Panc1 (cell line): ENCODE results near the gene UNC5CL. TPM values are rescaled to one million over a fixed set of nuclear protein-coding genes. Genes with fewer than 3 reads are reported as not detected.

Experiments used
- ATAC-seq: fragments of 200-7000 bp; cut with Tn5 transposase; 2 replicates; pipeline ENCODE4 v1.9.1; 2020; ENCODE audit warnings: mild to moderate bottlenecking, moderate library complexity
- BruUV-seq: library from RNA; stranded (reverse); fragments of 400-500 nt; replicated peaks from 2 replicates; lab custom pipeline; 2021; lab: Mats Ljungman, UMichigan
- CTCF ChIA-PET: fragments of 300-600 bp; sonication (Branson Sonifier 250); formaldehyde crosslinking; loops from one replicate; lab custom pipeline; 2022; ENCODE audit warnings: antibody characterized with exemption; lab: Charles Lee
- POLR2A ChIA-PET: fragments of 300-600 bp; sonication (Branson Sonifier 250); formaldehyde crosslinking; loops from one replicate; lab custom pipeline; 2022; ENCODE audit warnings: antibody characterized with exemption; lab: Charles Lee
- DNase-seq: peaks from one replicate; pipeline ENCODE4 v3.0.0-alpha.2; 2010; ENCODE audit warnings: low read depth, low spot score
- H3K27ac ChIP-seq: 2 replicates; pipeline ENCODE4 v1.5.1; 2011; ENCODE audit warnings: mild to moderate bottlenecking, low read length, inconsistent platforms
- H3K27me3 ChIP-seq: fragments of 200-500 bp; sonication (Bioruptor generic); 2 replicates; pipeline ENCODE4 v1.6.0; 2014; ENCODE audit warnings: low read length, inconsistent platforms; ENCODE audit not compliant: control insufficient read depth, insufficient read depth
- H3K36me3 ChIP-seq: fragments of 200-500 bp; sonication (Bioruptor generic); 2 replicates; pipeline ENCODE4 v1.5.1; 2014; ENCODE audit warnings: inconsistent platforms, mild to moderate bottlenecking, low read length, moderate library complexity; ENCODE audit not compliant: control insufficient read depth, insufficient read depth
- H3K4me1 ChIP-seq: 2 replicates; pipeline ENCODE4 v1.5.1; 2011; ENCODE audit warnings: inconsistent platforms, mild to moderate bottlenecking, low read length, moderate library complexity; ENCODE audit not compliant: control insufficient read depth, insufficient read depth
- H3K4me3 ChIP-seq, 2 experiments: 2 replicates each; pipeline ENCODE4 v1.5.1; 2011 to 2012; ENCODE audit warnings: low read depth in 2 of 2, low read length in 2 of 2, mild to moderate bottlenecking in 2 of 2, inconsistent platforms in 1 of 2, moderate library complexity in 1 of 2
- H3K9me3 ChIP-seq: fragments of 200-500 bp; sonication (Bioruptor generic); 2 replicates; pipeline ENCODE4 v1.5.1; 2014; ENCODE audit warnings: low read depth, mild to moderate bottlenecking, inconsistent platforms, low read length, moderate library complexity; ENCODE audit not compliant: control insufficient read depth, insufficient read depth
- CTCF ChIP-seq: fragments of 450-650 bp; IDR thresholded peaks from 2 replicates; pipeline ENCODE4 v1.5.1; 2017; ENCODE audit warnings: mild to moderate bottlenecking
- POLR2AphosphoS5 ChIP-seq: IDR thresholded peaks from 2 replicates; pipeline ENCODE4 v1.6.1; 2012; ENCODE audit warnings: mild to moderate bottlenecking, low read depth, low read length, moderate library complexity
- REST ChIP-seq, 2 experiments: IDR thresholded peaks; 2 replicates each; pipeline ENCODE4 v1.6.1; 2011 to 2012; ENCODE audit warnings: low read depth in 2 of 2, control low read depth in 1 of 2, low read length in 1 of 2, mild to moderate bottlenecking in 1 of 2, moderate library complexity in 1 of 2; ENCODE audit not compliant: insufficient read depth in 1 of 2
- SIN3A ChIP-seq: IDR thresholded peaks from 2 replicates; pipeline ENCODE4 v1.6.1; 2012; ENCODE audit warnings: low read depth, mild to moderate bottlenecking, low read length, moderate library complexity, borderline replicate concordance; ENCODE audit not compliant: insufficient read depth
- TCF7L2 ChIP-seq: IDR thresholded peaks from 2 replicates; pipeline ENCODE4 v1.6.1; 2011; ENCODE audit warnings: mild to moderate bottlenecking, low read depth, low read length, inconsistent platforms
- in situ Hi-C: cut with HindIII; loops from 2 replicates; pipeline ENCODE4 v1.10.0; 2016; ENCODE audit warnings: low sequenced_read_pairs, low pct_unique_long_range_greater_than_20kb
- intact Hi-C: fragments of 100-400 bp; cut with micrococcal nuclease; formaldehyde crosslinking; loops from one replicate; pipeline ENCODE4 v1.10.0; 2022; ENCODE audit not compliant: unreplicated experiment
- total RNA-seq: library from RNA; stranded (reverse); gene quantifications from one replicate; pipeline ENCODE4 v1.2.1, GENCODE V29; 2021; ENCODE audit not compliant: unreplicated experiment

Gene UNC5CL
- total RNA-seq, 1 experiment from 2014 or later, result 0.36 TPM

GRCh38 chr6:40989204-40990169 is 49.5 kb downstream of the UNC5CL start:
- intact Hi-C loops (no loop called here), in situ Hi-C loops (no loop called here)
- Histone ChIP-seq H3K27me3 (no peaks in the 10 kb centered on the region), H3K27ac (peak overlapping the region; percentile 98), H3K4me3 (no peak overlapping the region), H3K9me3 (no peaks in the 10 kb centered on the region), H3K36me3 (no peaks in the 10 kb centered on the region), H3K4me1 (peaks cover 7% of the 10 kb centered on the region)
- no TSS peak for BruUV-seq
- no peak for DNase-seq
- ChIA-PET CTCF (no interaction called here), POLR2A (no interaction called here)
- no peak for ATAC-seq
- TF ChIP-seq TCF7L2 (no peak), POLR2AphosphoS5 (no peak), REST (IDR thresholded peaks at IDR 0.05; ENCODE audit: insufficient read depth in 1 of 2, low read depth in 2 of 2, low read length in 1 of 2) (no peak), CTCF (no peak), SIN3A (no peak)

- intact Hi-C loops, result no loop called here
- Histone ChIP-seq H3K4me3 (no peak overlapping the region), H3K4me1 (peaks cover 7% of the 10 kb centered on the region), H3K36me3 (no peaks in the 10 kb centered on the region), H3K27ac (peak overlapping the region; percentile 98; the same call in 1 of the 2 replicates), H3K9me3 (no peaks in the 10 kb centered on the region), H3K27me3 (no peaks in the 10 kb centered on the region)
- ChIA-PET POLR2A (no interaction called here), CTCF (no interaction called here)
- no peak for TF ChIP-seq POLR2AphosphoS5
- no peak for TF ChIP-seq TCF7L2
- TF ChIP-seq REST (IDR thresholded peaks at IDR 0.05; ENCODE audit: insufficient read depth in 1 of 2, low read depth in 2 of 2, low read length in 1 of 2), result no peak
- no peak for TF ChIP-seq SIN3A
- no peak for TF ChIP-seq CTCF
- in situ Hi-C loops, result no loop called here
- DNase-seq, result no peak
- BruUV-seq, result no TSS peak
- no peak for ATAC-seq
Measured at GRCh38 chr6:40988634-40989033, 50.4 kb downstream of the UNC5CL start.
